Activated CD8-positive, alpha-beta memory T cell treated with anti-CD3 and anti-CD28 coated beads for 36 hours (primary cell): ENCODE data around the gene ATP5F1A. TPM values are rescaled to one million over a fixed set of nuclear protein-coding genes. Genes with fewer than 3 reads are reported as not detected.
"Not testable (repeated sequence)": the region's sequence is repeated elsewhere in the genome, so short reads cannot be mapped to it uniquely, and the experiment has no call there.

Source experiments
- CTCF ChIA-PET: fragments of 350-600 bp; sonication (Branson Sonifier 250); formaldehyde crosslinking; loops from one replicate; lab custom pipeline; 2021; ENCODE audit warnings: antibody characterized with exemption; lab: Charles Lee
- POLR2A ChIA-PET: fragments of 350-600 bp; sonication (Branson Sonifier 250); formaldehyde crosslinking; loops from one replicate; lab custom pipeline; 2021; ENCODE audit warnings: antibody characterized with exemption; lab: Charles Lee
- total RNA-seq, 2 experiments: library from RNA; stranded (reverse); gene quantifications; one replicate each; pipeline ENCODE4 v1.2.3, GENCODE V29; 2021

Gene ATP5F1A
- total RNA-seq, 2 experiments from 2014 or later = 485 to 505 TPM

- ChIA-PET POLR2A (no interaction called here), CTCF (interaction anchor here (0.5 kb wide), 1 partner anchor 389 kb away, joined by 4 read pairs; no protein-coding TSS in a partner anchor)
These were observed 42.9 kb downstream of the ATP5F1A start for GRCh38 chr18:46054956-46055837.

GRCh38 chr18:46053368-46054095 lies 44.6 kb downstream of the ATP5F1A start:
- ChIA-PET POLR2A (no interaction called here), CTCF (interaction anchor here (0.7 kb wide), 1 partner anchor 58 kb away, joined by 3 read pairs; no protein-coding TSS in a partner anchor)

- ChIA-PET CTCF (no interaction called here), POLR2A (no interaction called here)
These were observed 46.2 kb downstream of the ATP5F1A start for GRCh38 chr18:46051731-46052461.

- ChIA-PET POLR2A (no interaction called here), CTCF (no interaction called here)
These were observed 47.8 kb downstream of the ATP5F1A start for GRCh38 chr18:46050268-46050667.

- POLR2A ChIA-PET = no interaction called here
These were observed 49.5 kb downstream of the ATP5F1A start for GRCh38 chr18:46048641-46049040.

GRCh38 chr18:46047369-46047768 lies 50.7 kb downstream of the ATP5F1A start:
- CTCF ChIA-PET = interaction anchor here (1.1 kb wide), 1 partner anchor 10 kb away, joined by 3 read pairs; no protein-coding TSS in a partner anchor

More at GRCh38 chr18:46048641-46049040, 49.5 kb downstream of the ATP5F1A start:
- CTCF ChIA-PET = no interaction called here

GRCh38 chr18:46046688-46047087 lies 51.4 kb downstream of the ATP5F1A start:
- ChIA-PET CTCF (interaction anchor here (1.1 kb wide), 1 partner anchor 11 kb away, joined by 3 read pairs; no protein-coding TSS in a partner anchor), POLR2A (no interaction called here)

More at GRCh38 chr18:46047369-46047768, 50.7 kb downstream of the ATP5F1A start:
- POLR2A ChIA-PET = not testable (repeated sequence)

- ChIA-PET CTCF (interaction anchor here (1.1 kb wide), 1 partner anchor 12 kb away, joined by 3 read pairs; no protein-coding TSS in a partner anchor), POLR2A (no interaction called here)
These were observed 52.0 kb downstream of the ATP5F1A start for GRCh38 chr18:46046126-46046525.

- ChIA-PET POLR2A (no interaction called here), CTCF (no interaction called here)
These were observed 55.4 kb downstream of the ATP5F1A start for GRCh38 chr18:46042571-46043123.

- CTCF ChIA-PET = no interaction called here
- POLR2A ChIA-PET = interaction anchor here (0.6 kb wide), 1 partner anchor 1865 kb away, joined by 5 read pairs; no protein-coding TSS in a partner anchor
These were observed 57.4 kb downstream of the ATP5F1A start for GRCh38 chr18:46040747-46041104.

GRCh38 chr18:46040033-46040746 lies 57.9 kb downstream of the ATP5F1A start:
- ChIA-PET CTCF (interaction anchor here (1.0 kb wide), 1 partner anchor 14 kb away, joined by 3 read pairs; no protein-coding TSS in a partner anchor), POLR2A (interaction anchor here (0.6 kb wide), 1 partner anchor 1866 kb away, joined by 5 read pairs; no protein-coding TSS in a partner anchor)

- CTCF ChIA-PET = interaction anchor here (0.6 kb wide), 1 partner anchor 61 kb away, joined by 3 read pairs; no protein-coding TSS in a partner anchor
- POLR2A ChIA-PET = no interaction called here
These were observed 60.4 kb downstream of the ATP5F1A start for GRCh38 chr18:46037512-46038305.

GRCh38 chr18:46035696-46036680 lies 62.1 kb downstream of the ATP5F1A start:
- CTCF ChIA-PET = no interaction called here
- POLR2A ChIA-PET = no interaction called here

GRCh38 chr18:46034230-46034629 lies 63.9 kb downstream of the ATP5F1A start:
- ChIA-PET POLR2A (interaction anchor here (0.6 kb wide), 1 partner anchor 9 kb away, joined by 3 read pairs; no protein-coding TSS in a partner anchor), CTCF (no interaction called here)

- ChIA-PET CTCF (interaction anchor here (0.6 kb wide), 1 partner anchor 366 kb away, joined by 5 read pairs; no protein-coding TSS in a partner anchor), POLR2A (no interaction called here)
These were observed 66.4 kb downstream of the ATP5F1A start for GRCh38 chr18:46031741-46032140.
